HepG2 (cell line): ENCODE measurements around the gene ZC3H12A. TPM values are rescaled to one million over a fixed set of nuclear protein-coding genes. Genes with fewer than 3 reads are reported as not detected.
A peak's percentile ranks its signal among the peaks of the same experiment; 100 is the strongest.

Source experiments
- ATAC-seq: fragments of 200-7000 bp; cut with Tn5 transposase; 3 replicates; pipeline ENCODE4 v1.9.1; 2020; ENCODE audit warnings: mild to moderate bottlenecking, moderate library complexity
- BruUV-seq: library from RNA; stranded (reverse); fragments of 400-500 nt; replicated peaks from 2 replicates; lab custom pipeline; 2021; lab: Mats Ljungman, UMichigan
- CTCF ChIA-PET: fragments of 300-600 bp; formaldehyde crosslinking; extraction: SDS; loops from one replicate; lab custom pipeline; 2021; ENCODE audit warnings: low total read pairs, inconsistent platforms, low intra/inter-chr PET ratio; lab: Yijun Ruan, JAX
- POLR2A ChIA-PET: fragments of 350-600 bp; sonication (Branson Sonifier 250); formaldehyde crosslinking; loops from one replicate; lab custom pipeline; 2020; ENCODE audit warnings: antibody characterized with exemption, inconsistent platforms; lab: Yijun Ruan, JAX
- DNase-seq: peaks from one replicate; pipeline ENCODE4 v3.0.0-alpha.2; 2015; ENCODE audit warnings: low spot score
- FAIRE-seq: peaks from 3 replicates; lab custom pipeline; 2011; peaks lifted over from hg19 to GRCh38; lab: Jason Lieb, UNC
- H2AFZ ChIP-seq: one replicate; pipeline ENCODE4 v1.6.1; 2011; ENCODE audit warnings: low read length, inconsistent platforms
- H3K27ac ChIP-seq: fragments of 300-600 bp; 3 replicates; pipeline ENCODE4 v1.8.0; 2011; ENCODE audit warnings: mixed run types, mild to moderate bottlenecking, mixed read lengths, low read length, inconsistent platforms; ENCODE audit not compliant: insufficient read depth; ENCODE audit errors: extremely low read length
- H3K27me3 ChIP-seq, 2 experiments: fragments of 200-600 bp in 1 of 2; 2 replicates in 1 of 2; 3 replicates in 1 of 2; pipeline versions ENCODE4 v1.6.0 to v1.8.0; 2011; ENCODE audit warnings: low read length in 2 of 2, mild to moderate bottlenecking in 2 of 2, moderate library complexity in 2 of 2, inconsistent platforms in 1 of 2; ENCODE audit not compliant: insufficient read depth in 2 of 2, control insufficient read depth in 1 of 2
- H3K36me3 ChIP-seq, 2 experiments: fragments of 200-600 bp in 1 of 2; replicated peaks in 1 of 2; 2 replicates in 1 of 2; 3 replicates in 1 of 2; pipeline versions ENCODE4 v1.5.1 to v1.8.0; 2011; ENCODE audit warnings: low read length in 2 of 2, inconsistent platforms in 1 of 2; ENCODE audit not compliant: insufficient read depth in 2 of 2, control insufficient read depth in 1 of 2
- H3K4me1 ChIP-seq: 2 replicates; pipeline ENCODE4 v1.5.1; 2012; ENCODE audit warnings: low read length, inconsistent platforms; ENCODE audit not compliant: insufficient read depth
- H3K4me2 ChIP-seq: 2 replicates; pipeline ENCODE4 v1.6.0; 2011; ENCODE audit warnings: low read depth, low read length, inconsistent platforms
- H3K4me3 ChIP-seq, 3 experiments: fragments of 200-600 bp in 1 of 3; sonication (generic), shearing (Covaris generic) in 1 of 3; replicated peaks in 1 of 3; 2 replicates each; pipeline ENCODE4 v1.5.1; 2011 to 2016; ENCODE audit warnings: low read length in 3 of 3, inconsistent platforms in 2 of 3, low read depth in 2 of 3, mild to moderate bottlenecking in 2 of 3, control low read depth in 1 of 3, mixed read lengths in 1 of 3; ENCODE audit not compliant: insufficient read depth in 1 of 3
- H3K79me2 ChIP-seq: one replicate; pipeline ENCODE4 v1.6.1; 2011; ENCODE audit warnings: low read length, inconsistent platforms; ENCODE audit not compliant: insufficient read depth
- H3K9ac ChIP-seq: 2 replicates; pipeline ENCODE4 v1.6.0; 2011; ENCODE audit warnings: mild to moderate bottlenecking, low read depth, low read length, inconsistent platforms; ENCODE audit not compliant: insufficient read depth
- H3K9me3 ChIP-seq: 2 replicates; pipeline ENCODE4 v1.5.1; 2012; ENCODE audit warnings: mild to moderate bottlenecking, low read length
- H4K20me1 ChIP-seq: 2 replicates; pipeline ENCODE4 v1.6.0; 2011; ENCODE audit warnings: inconsistent platforms, mild to moderate bottlenecking, low read length, moderate library complexity; ENCODE audit not compliant: insufficient read depth
- FOSL2 ChIP-seq: sonication (generic); formaldehyde crosslinking; IDR thresholded peaks from 2 replicates; pipeline ENCODE4 v1.4.0; 2020; ENCODE audit warnings: missing genetic modification reagents
- GABPB1 ChIP-seq: IDR thresholded peaks from 2 replicates; pipeline ENCODE4 v1.6.1; 2016; ENCODE audit warnings: mild to moderate bottlenecking, missing genetic modification reagents, moderate library complexity, missing compliant biosample characterization
- IKZF4 ChIP-seq: sonication (generic); formaldehyde crosslinking; IDR thresholded peaks from 2 replicates; pipeline ENCODE4 v1.5.1; 2020; ENCODE audit warnings: borderline replicate concordance, mild to moderate bottlenecking, low read depth, missing genetic modification reagents; ENCODE audit errors: not compliant biosample characterization
- KAT8 ChIP-seq: IDR thresholded peaks from 2 replicates; pipeline ENCODE4 v1.6.1; 2016; ENCODE audit warnings: missing genetic modification reagents, missing compliant biosample characterization
- TEF ChIP-seq: sonication (generic); formaldehyde crosslinking; IDR thresholded peaks from 2 replicates; pipeline ENCODE4 v1.5.0; 2020; ENCODE audit warnings: missing genetic modification reagents
- YEATS4 ChIP-seq: sonication (generic); formaldehyde crosslinking; IDR thresholded peaks from 2 replicates; pipeline ENCODE4 v1.4.0; 2020; ENCODE audit warnings: missing genetic modification reagents, borderline replicate concordance
- ZNF296 ChIP-seq: sonication (generic); formaldehyde crosslinking; conservative IDR thresholded peaks from 2 replicates; pipeline ENCODE4 v1.5.0; 2020; ENCODE audit warnings: mild to moderate bottlenecking, missing genetic modification reagents
- ZNF44 ChIP-seq: sonication (generic); formaldehyde crosslinking; IDR thresholded peaks from 2 replicates; pipeline ENCODE4 v1.5.1; 2020; ENCODE audit warnings: mild to moderate bottlenecking, missing genetic modification reagents
- ZNF607 ChIP-seq: sonication (generic); formaldehyde crosslinking; IDR thresholded peaks from 2 replicates; pipeline ENCODE4 v1.5.1; 2020; ENCODE audit warnings: missing genetic modification reagents, mild to moderate bottlenecking, borderline replicate concordance
- ZNF883 ChIP-seq: sonication (generic); formaldehyde crosslinking; IDR thresholded peaks from 2 replicates; pipeline ENCODE4 v1.5.1; 2020; ENCODE audit warnings: mild to moderate bottlenecking, missing genetic modification reagents; ENCODE audit errors: not compliant biosample characterization
- WGBS: methylation state at CpG from one replicate; pipeline ENCODE4 v1.1.6; 2017; ENCODE audit warnings: low lambda C conversion rate; 5-methylcytosine and 5-hydroxymethylcytosine counted together
- in situ Hi-C: cut with HindIII; loops from 2 replicates; pipeline ENCODE4 v1.10.0; 2017; ENCODE audit warnings: low pct_unique_long_range_greater_than_20kb; ENCODE audit not compliant: extremely low pct_ligation_motif_present
- intact Hi-C: fragments of 100-400 bp; cut with micrococcal nuclease; formaldehyde crosslinking; loops from one replicate; pipeline ENCODE4 v1.10.0; 2022; ENCODE audit not compliant: unreplicated experiment
- polyA plus RNA-seq, 8 experiments: library from polyadenylated mRNA; depleted of rRNA in 3 of 8; stranded (reverse) in 7 of 8; unstranded in 1 of 8; fragments of >200 nt; fragmentation: Illumina TruSeq in 4 of 8; extraction: Trizol in 4 of 8; gene quantifications; 2 replicates each; pipeline versions ENCODE4 v1.2.1 to v1.2.3, GENCODE V29; 2011 to 2016; ENCODE audit warnings: low read depth in 4 of 8, missing spikeins in 1 of 8, mixed read lengths in 1 of 8; ENCODE audit not compliant: insufficient read depth in 1 of 8
- total RNA-seq, 5 experiments: library from RNA; depleted of rRNA; stranded (reverse); fragments of >200 nt; fragmentation: Illumina TruSeq; extraction: Trizol; gene quantifications; 2 replicates each; pipeline ENCODE4 v1.2.3, GENCODE V29; 2016; ENCODE audit warnings: low read depth in 1 of 5
- TF ChIP-seq, protein P1 (sequence below): sonication (generic); formaldehyde crosslinking; IDR thresholded peaks from 2 replicates; pipeline ENCODE4 v1.4.0; 2020; ENCODE audit warnings: missing genetic modification reagents
- TF ChIP-seq, protein P2 (sequence below): sonication (generic); formaldehyde crosslinking; IDR thresholded peaks from 2 replicates; pipeline ENCODE4 v1.4.0; 2020; ENCODE audit warnings: missing genetic modification reagents, low read depth, mild to moderate bottlenecking, borderline replicate concordance
- TF ChIP-seq, protein P3 (sequence below): sonication (generic); formaldehyde crosslinking; IDR thresholded peaks from 2 replicates; pipeline ENCODE4 v1.5.1; 2020; ENCODE audit warnings: mild to moderate bottlenecking, missing genetic modification reagents, moderate library complexity

Gene ZC3H12A
- total and polyA plus RNA-seq, 2 of the 13 experiments (the other 11 are each of a cell fraction or from before 2014, with no cell fraction given), result 6.8 to 13.3 TPM

- FAIRE-seq (peak; percentile 50), DNase-seq (peak; percentile 61), ATAC-seq (peak; percentile 14)
- in situ Hi-C loops, result no loop called here
- ChIA-PET POLR2A (interaction anchor here (1.0 to 6.1 kb wide), 8 partner anchors 9 to 383 kb away, joined by 3 to 57 read pairs (median 6); partner anchors contain the start of genes MEAF6 and MTF1), CTCF (no interaction called here)
- Histone ChIP-seq H4K20me1 (peaks cover 17% of the 10 kb centered on the region; the same call in 1 of the 2 replicates), H3K36me3 (peaks cover 5 to 14% of the 10 kb centered on the region in 2 experiments), H3K4me1 (peaks cover 76% of the 10 kb centered on the region), H3K4me3 (peak overlapping the region; percentile 65 to 85 (median 80)), H3K27me3 (no peaks in the 10 kb centered on the region; a peak in 1 of 5 replicates), H3K27ac (peak overlapping the region; percentile 64), H3K4me2 (peak overlapping the region; percentile 96), H3K9ac (peak overlapping the region; percentile 83), H3K9me3 (no peaks in the 10 kb centered on the region), H3K79me2 (peaks cover 42% of the 10 kb centered on the region), H2AFZ (no peak overlapping the region)
- BruUV-seq, result no TSS peak
- intact Hi-C loops, result loop anchor here (10.0 kb wide), 1 partner anchor 218 kb away; the partner anchor contains the start of gene CDCA8
- 0% methylated on average over 2 of the region's 5 CpGs for WGBS
- peak; percentile 74 for TF ChIP-seq ZNF883
- peak; percentile 71 for TF ChIP-seq IKZF4 (CRISPR knock-in tag)
- no peak for TF ChIP-seq TEF
- TF ChIP-seq, protein P1, sequence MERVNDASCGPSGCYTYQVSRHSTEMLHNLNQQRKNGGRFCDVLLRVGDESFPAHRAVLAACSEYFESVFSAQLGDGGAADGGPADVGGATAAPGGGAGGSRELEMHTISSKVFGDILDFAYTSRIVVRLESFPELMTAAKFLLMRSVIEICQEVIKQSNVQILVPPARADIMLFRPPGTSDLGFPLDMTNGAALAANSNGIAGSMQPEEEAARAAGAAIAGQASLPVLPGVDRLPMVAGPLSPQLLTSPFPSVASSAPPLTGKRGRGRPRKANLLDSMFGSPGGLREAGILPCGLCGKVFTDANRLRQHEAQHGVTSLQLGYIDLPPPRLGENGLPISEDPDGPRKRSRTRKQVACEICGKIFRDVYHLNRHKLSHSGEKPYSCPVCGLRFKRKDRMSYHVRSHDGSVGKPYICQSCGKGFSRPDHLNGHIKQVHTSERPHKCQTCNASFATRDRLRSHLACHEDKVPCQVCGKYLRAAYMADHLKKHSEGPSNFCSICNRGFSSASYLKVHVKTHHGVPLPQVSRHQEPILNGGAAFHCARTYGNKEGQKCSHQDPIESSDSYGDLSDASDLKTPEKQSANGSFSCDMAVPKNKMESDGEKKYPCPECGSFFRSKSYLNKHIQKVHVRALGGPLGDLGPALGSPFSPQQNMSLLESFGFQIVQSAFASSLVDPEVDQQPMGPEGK, result peak; percentile 55
- TF ChIP-seq, protein P2, sequence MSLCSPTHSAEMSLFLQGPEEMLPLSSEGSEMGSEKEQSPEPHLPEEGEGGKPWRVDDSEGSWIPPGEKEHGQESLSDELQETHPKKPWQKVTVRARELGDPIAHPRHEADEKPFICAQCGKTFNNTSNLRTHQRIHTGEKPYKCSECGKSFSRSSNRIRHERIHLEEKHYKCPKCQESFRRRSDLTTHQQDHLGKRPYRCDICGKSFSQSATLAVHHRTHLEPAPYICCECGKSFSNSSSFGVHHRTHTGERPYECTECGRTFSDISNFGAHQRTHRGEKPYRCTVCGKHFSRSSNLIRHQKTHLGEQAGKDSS, result no peak
- no peak for TF ChIP-seq KAT8 (CRISPR knock-in tag)
- TF ChIP-seq ZNF44, result 0 out of 2 replicates have a peak, but pooled peaks have one; percentile 60
- TF ChIP-seq YEATS4 (CRISPR knock-in tag), result 0 out of 2 replicates have a peak, but pooled peaks have one; percentile 27
- TF ChIP-seq FOSL2 (CRISPR knock-in tag), result peak; percentile 91
- peak; percentile 15; the same call in 1 of the 2 replicates for TF ChIP-seq GABPB1 (CRISPR knock-in tag)
- TF ChIP-seq ZNF607 (CRISPR knock-in tag), result 0 out of 2 replicates have a peak, but pooled peaks have one; percentile 16
- TF ChIP-seq, protein P3, sequence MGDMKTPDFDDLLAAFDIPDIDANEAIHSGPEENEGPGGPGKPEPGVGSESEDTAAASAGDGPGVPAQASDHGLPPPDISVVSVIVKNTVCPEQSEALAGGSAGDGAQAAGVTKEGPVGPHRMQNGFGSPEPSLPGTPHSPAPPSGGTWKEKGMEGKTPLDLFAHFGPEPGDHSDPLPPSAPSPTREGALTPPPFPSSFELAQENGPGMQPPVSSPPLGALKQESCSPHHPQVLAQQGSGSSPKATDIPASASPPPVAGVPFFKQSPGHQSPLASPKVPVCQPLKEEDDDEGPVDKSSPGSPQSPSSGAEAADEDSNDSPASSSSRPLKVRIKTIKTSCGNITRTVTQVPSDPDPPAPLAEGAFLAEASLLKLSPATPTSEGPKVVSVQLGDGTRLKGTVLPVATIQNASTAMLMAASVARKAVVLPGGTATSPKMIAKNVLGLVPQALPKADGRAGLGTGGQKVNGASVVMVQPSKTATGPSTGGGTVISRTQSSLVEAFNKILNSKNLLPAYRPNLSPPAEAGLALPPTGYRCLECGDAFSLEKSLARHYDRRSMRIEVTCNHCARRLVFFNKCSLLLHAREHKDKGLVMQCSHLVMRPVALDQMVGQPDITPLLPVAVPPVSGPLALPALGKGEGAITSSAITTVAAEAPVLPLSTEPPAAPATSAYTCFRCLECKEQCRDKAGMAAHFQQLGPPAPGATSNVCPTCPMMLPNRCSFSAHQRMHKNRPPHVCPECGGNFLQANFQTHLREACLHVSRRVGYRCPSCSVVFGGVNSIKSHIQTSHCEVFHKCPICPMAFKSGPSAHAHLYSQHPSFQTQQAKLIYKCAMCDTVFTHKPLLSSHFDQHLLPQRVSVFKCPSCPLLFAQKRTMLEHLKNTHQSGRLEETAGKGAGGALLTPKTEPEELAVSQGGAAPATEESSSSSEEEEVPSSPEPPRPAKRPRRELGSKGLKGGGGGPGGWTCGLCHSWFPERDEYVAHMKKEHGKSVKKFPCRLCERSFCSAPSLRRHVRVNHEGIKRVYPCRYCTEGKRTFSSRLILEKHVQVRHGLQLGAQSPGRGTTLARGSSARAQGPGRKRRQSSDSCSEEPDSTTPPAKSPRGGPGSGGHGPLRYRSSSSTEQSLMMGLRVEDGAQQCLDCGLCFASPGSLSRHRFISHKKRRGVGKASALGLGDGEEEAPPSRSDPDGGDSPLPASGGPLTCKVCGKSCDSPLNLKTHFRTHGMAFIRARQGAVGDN (CRISPR knock-in tag), result peak; percentile 58
- 0 out of 2 replicates have a peak, but pooled peaks have one; percentile 36 for TF ChIP-seq ZNF296
Observed at GRCh38 chr1:37476460-37477197, 2.2 kb downstream of the ZC3H12A start.
